ENCODE data around the gene PCDHB3. TPM values are rescaled to one million over a fixed set of nuclear protein-coding genes. Genes with fewer than 3 reads are reported as not detected.
"Not testable (repeated sequence)": the region's sequence is repeated elsewhere in the genome, so short reads cannot be mapped to it uniquely, and the experiment has no call there.

The PCDHB3 gene
- total RNA-seq, 1 donor from 2014 or later = 5.6 TPM

DNA sequence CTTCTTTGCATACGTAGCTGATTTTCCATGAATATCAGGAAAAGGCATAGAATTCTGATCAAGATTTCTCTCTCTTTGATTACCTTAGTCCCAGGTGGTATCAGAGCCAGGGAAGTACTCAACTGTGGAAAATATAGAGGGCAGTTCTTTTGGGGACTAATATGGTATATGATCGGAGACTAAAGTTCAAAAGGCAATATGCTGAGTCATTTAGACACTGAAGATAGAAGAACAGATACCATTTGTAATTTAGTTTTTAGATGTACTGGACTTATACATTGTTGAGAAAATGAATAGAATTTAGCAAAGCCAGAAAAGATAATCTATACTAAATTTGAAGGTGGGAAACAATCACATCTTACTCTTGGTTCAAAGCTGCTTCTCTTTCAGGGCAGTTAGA is 5.1 kb downstream of the PCDHB3 start:
- H3K36me3 Mint-ChIP-seq (ENCODE audit: low read depth) = peaks cover 48% of the 10 kb centered on the region
- no peak overlapping the region for H3K4me3 Mint-ChIP-seq (ENCODE audit: unreplicated experiment)
- H3K27me3 Mint-ChIP-seq (ENCODE audit: low read depth) = no peaks in the 10 kb centered on the region
- peaks cover 62% of the 10 kb centered on the region for H3K9me3 Mint-ChIP-seq (ENCODE audit: low read depth)
- no peak overlapping the region for H3K27ac Mint-ChIP-seq (ENCODE audit: unreplicated experiment)
- DNase-seq (ENCODE audit: low spot score) = no peak
- no peaks in the 10 kb centered on the region for H3K4me1 Mint-ChIP-seq (ENCODE audit: low read depth)
- TF ChIP-seq, protein P1, sequence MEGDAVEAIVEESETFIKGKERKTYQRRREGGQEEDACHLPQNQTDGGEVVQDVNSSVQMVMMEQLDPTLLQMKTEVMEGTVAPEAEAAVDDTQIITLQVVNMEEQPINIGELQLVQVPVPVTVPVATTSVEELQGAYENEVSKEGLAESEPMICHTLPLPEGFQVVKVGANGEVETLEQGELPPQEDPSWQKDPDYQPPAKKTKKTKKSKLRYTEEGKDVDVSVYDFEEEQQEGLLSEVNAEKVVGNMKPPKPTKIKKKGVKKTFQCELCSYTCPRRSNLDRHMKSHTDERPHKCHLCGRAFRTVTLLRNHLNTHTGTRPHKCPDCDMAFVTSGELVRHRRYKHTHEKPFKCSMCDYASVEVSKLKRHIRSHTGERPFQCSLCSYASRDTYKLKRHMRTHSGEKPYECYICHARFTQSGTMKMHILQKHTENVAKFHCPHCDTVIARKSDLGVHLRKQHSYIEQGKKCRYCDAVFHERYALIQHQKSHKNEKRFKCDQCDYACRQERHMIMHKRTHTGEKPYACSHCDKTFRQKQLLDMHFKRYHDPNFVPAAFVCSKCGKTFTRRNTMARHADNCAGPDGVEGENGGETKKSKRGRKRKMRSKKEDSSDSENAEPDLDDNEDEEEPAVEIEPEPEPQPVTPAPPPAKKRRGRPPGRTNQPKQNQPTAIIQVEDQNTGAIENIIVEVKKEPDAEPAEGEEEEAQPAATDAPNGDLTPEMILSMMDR (IDR thresholded peaks at IDR 0.05) = no peak

GRCh38 chr5:141119250-141119649 is 19.0 kb downstream of the PCDHB3 start:
- H3K4me3 Mint-ChIP-seq (ENCODE audit: unreplicated experiment) = no peak overlapping the region
- H3K4me1 Mint-ChIP-seq (ENCODE audit: low read depth) = no peaks in the 10 kb centered on the region
- TF ChIP-seq, protein P1 (IDR thresholded peaks at IDR 0.05) = no peak
- no peak for DNase-seq (ENCODE audit: low spot score)
- peaks cover 44% of the 10 kb centered on the region for H3K36me3 Mint-ChIP-seq (ENCODE audit: low read depth)
- H3K9me3 Mint-ChIP-seq (ENCODE audit: low read depth) = peaks cover 54% of the 10 kb centered on the region
- no peaks in the 10 kb centered on the region for H3K27me3 Mint-ChIP-seq (ENCODE audit: low read depth)
- H3K27ac Mint-ChIP-seq (ENCODE audit: unreplicated experiment) = no peak overlapping the region

GRCh38 chr5:141121563-141121962 is 21.3 kb downstream of the PCDHB3 start, which contains the start of gene PCDHB4:
Gene PCDHB4, plus strand, starts transcription at chr5:141121818. Its CDS starts 181 bp downstream, at chr5:141121999.
- TF ChIP-seq, protein P1 (IDR thresholded peaks at IDR 0.05) = peak; percentile 21
- no peak within 1 kb of the TSS for H3K4me3 Mint-ChIP-seq (ENCODE audit: unreplicated experiment)
- no peaks in the 10 kb centered on the region for H3K27me3 Mint-ChIP-seq (ENCODE audit: low read depth)
- peaks cover 38% of the 10 kb centered on the region for H3K9me3 Mint-ChIP-seq (ENCODE audit: low read depth)
- no peak for DNase-seq (ENCODE audit: low spot score)
- peaks cover 28% of the 10 kb centered on the region for H3K36me3 Mint-ChIP-seq (ENCODE audit: low read depth)
- H3K27ac Mint-ChIP-seq (ENCODE audit: unreplicated experiment) = no peak within 1 kb of the TSS
- H3K4me1 Mint-ChIP-seq (ENCODE audit: low read depth) = no peaks in the 10 kb centered on the region

DNA sequence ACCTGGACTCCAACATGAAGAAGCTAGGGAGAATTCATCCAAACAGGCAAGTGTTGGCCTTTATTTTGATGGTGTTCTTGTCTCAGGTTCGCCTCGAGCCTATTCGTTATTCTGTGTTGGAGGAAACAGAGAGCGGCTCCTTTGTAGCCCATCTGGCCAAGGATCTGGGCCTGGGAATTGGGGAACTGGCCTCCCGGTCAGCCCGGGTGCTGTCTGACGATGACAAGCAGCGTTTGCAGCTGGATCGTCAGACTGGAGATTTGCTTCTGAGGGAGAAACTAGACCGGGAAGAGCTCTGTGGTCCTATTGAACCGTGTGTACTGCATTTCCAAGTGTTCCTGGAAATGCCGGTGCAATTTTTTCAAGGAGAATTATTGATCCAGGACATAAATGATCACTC is 21.7 kb downstream of the PCDHB3 start:
- TF ChIP-seq, protein P1 (IDR thresholded peaks at IDR 0.05) = no peak
- Mint-ChIP-seq H3K27me3 (ENCODE audit: low read depth) (no peaks in the 10 kb centered on the region), H3K4me3 (ENCODE audit: unreplicated experiment) (no peak overlapping the region), H3K9me3 (ENCODE audit: low read depth) (peaks cover 36% of the 10 kb centered on the region), H3K36me3 (ENCODE audit: low read depth) (peaks cover 25% of the 10 kb centered on the region), H3K27ac (ENCODE audit: unreplicated experiment) (no peak overlapping the region), H3K4me1 (ENCODE audit: low read depth) (no peaks in the 10 kb centered on the region)
- no peak for DNase-seq (ENCODE audit: low spot score)

GRCh38 chr5:141123396-141124135 is 23.3 kb downstream of the PCDHB3 start:
- H3K36me3 Mint-ChIP-seq (ENCODE audit: low read depth) = peaks cover 28% of the 10 kb centered on the region
- not testable (repeated sequence) for H3K27me3 Mint-ChIP-seq (ENCODE audit: low read depth); H3K27ac Mint-ChIP-seq (ENCODE audit: unreplicated experiment); DNase-seq (ENCODE audit: low spot score); H3K4me1 Mint-ChIP-seq (ENCODE audit: low read depth); H3K4me3 Mint-ChIP-seq (ENCODE audit: unreplicated experiment)
- peaks cover 41% of the 10 kb centered on the region for H3K9me3 Mint-ChIP-seq (ENCODE audit: low read depth)

DNA sequence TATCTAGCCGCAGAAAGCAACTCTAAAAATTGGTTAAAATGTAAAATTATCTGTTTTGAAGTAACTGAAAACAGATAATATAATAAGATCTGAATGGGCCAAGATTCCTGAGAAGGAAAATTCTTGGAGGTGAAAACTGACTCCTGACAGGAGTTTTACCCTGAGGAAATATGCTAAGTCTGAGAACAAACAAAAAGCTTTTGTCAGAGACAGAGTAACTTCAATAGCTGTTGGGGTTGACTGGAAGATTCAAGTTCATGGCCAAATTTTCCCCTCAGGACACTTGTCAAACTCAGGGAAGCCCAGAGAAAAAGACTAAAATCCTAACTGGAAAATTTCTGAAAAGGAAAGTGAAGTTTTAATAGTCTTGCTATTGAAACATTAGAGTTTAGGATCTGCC is 27.0 kb downstream of the PCDHB3 start:
- Mint-ChIP-seq H3K4me1 (ENCODE audit: low read depth) (no peaks in the 10 kb centered on the region), H3K27me3 (ENCODE audit: low read depth) (no peaks in the 10 kb centered on the region), H3K36me3 (ENCODE audit: low read depth) (peaks cover 35% of the 10 kb centered on the region), H3K4me3 (ENCODE audit: unreplicated experiment) (no peak overlapping the region), H3K9me3 (ENCODE audit: low read depth) (peaks cover 45% of the 10 kb centered on the region), H3K27ac (ENCODE audit: unreplicated experiment) (no peak overlapping the region)
- DNase-seq (ENCODE audit: low spot score) = no peak
- TF ChIP-seq, protein P1 (IDR thresholded peaks at IDR 0.05) = no peak

All from chondrocyte (in vitro differentiated cells).